Fibroblast of villous mesenchyme (primary cell): ENCODE results near the gene ZNF609. TPM values are rescaled to one million over a fixed set of nuclear protein-coding genes. Genes with fewer than 3 reads are reported as not detected.

Experiments used
- DNase-seq: peaks from one replicate; pipeline ENCODE4 v3.0.0-alpha.2; 2010; ENCODE audit warnings: low read depth
- H3K4me3 ChIP-seq: 2 replicates; pipeline ENCODE4 v1.5.1; 2011; ENCODE audit warnings: low read depth, mild to moderate bottlenecking, low read length
- total RNA-seq: library from RNA; depleted of rRNA; stranded (reverse); fragments of >200 nt; gene quantifications from 2 replicates; pipeline ENCODE4 v1.2.3, GENCODE V29; 2012
- TF ChIP-seq, protein P1 (sequence below): IDR thresholded peaks from 2 replicates; pipeline ENCODE4 v1.5.1; 2012; ENCODE audit warnings: low read depth, mild to moderate bottlenecking, low read length; ENCODE audit not compliant: insufficient read depth

The ZNF609 gene
- total RNA-seq, 1 donor = 22.5 TPM

DNA sequence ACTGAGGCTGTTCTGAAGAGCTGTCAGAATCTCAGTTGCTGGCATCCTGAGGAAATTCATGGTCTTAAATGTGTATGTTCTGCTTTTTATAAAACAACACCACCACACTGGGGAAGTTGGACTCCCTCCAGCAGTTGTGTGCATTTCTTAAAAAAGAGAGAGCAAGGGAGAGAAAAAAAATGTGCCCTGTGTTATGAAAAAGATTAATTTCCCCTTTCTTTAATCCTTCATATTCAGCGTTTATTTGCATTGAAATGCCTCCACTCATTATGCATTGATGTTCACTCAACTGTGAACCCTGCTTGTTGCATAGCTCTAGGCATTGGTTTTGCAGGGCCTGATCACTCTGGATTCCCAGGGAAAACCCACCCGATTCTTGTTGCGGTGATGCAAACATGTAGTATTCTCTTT lies 4.4 kb upstream of the ZNF609 start:
- peak; percentile 53 for DNase-seq
- no peak overlapping the region for H3K4me3 ChIP-seq
- TF ChIP-seq, protein P1, sequence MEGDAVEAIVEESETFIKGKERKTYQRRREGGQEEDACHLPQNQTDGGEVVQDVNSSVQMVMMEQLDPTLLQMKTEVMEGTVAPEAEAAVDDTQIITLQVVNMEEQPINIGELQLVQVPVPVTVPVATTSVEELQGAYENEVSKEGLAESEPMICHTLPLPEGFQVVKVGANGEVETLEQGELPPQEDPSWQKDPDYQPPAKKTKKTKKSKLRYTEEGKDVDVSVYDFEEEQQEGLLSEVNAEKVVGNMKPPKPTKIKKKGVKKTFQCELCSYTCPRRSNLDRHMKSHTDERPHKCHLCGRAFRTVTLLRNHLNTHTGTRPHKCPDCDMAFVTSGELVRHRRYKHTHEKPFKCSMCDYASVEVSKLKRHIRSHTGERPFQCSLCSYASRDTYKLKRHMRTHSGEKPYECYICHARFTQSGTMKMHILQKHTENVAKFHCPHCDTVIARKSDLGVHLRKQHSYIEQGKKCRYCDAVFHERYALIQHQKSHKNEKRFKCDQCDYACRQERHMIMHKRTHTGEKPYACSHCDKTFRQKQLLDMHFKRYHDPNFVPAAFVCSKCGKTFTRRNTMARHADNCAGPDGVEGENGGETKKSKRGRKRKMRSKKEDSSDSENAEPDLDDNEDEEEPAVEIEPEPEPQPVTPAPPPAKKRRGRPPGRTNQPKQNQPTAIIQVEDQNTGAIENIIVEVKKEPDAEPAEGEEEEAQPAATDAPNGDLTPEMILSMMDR = no peak

DNA sequence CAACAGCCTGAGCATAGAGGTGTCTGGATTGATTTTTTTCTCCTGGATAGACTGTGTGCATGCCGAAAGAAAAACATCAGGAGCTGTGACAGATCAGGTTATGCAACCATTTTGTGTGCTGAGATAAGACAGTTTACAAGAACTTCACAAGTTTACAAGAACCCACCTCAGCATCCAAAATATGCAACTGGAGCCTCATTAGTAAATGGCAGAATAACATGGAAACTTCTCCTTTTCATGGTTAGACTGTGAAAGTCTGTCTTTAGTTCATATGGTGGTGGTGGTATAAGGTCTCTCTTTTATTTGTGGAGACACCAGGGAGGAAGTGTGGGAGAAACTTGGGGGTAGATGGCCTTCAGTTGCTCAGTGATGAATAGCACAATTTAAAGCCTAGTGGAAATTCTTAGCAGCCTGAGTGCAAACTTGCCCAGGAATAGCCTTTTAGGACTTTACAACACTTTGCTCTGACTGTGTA lies 3.7 kb upstream of the ZNF609 start:
- no peak overlapping the region for H3K4me3 ChIP-seq
- DNase-seq = peak; percentile 83
- TF ChIP-seq, protein P1 = no peak

DNA sequence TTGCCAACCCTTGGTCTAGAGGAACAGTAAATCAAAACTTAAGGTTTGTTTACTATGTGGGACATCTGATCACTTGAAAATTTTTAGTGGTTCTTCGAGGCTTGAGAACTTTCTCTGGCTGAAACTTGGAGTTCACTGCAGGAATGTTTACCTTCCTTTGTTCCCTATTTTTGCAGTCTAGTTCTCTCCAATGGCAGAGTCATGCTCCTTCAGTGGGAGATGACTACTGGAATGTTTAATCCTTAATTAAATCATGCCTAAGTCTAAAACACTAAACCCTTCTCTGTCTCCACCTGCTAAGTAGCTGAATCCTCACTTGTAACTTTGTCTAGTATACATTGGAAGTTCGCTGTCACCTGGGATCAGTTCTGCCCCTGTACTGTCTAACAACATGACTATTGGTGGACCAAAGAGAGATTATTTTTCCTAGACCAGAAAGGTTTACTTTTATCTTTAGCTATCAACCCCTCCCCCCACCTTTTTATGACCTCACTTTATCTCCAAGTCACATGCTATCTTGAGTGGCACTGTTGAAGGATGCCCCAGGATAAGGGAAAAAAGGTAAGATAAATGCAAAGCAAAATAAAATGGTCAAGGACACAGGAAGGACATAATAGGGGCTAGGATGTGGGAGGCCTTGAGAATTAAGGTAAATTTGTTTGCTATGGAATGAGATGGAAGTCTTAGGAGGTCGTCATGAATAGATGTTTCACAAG lies 1.2 kb upstream of the ZNF609 start:
- TF ChIP-seq, protein P1 = no peak
- H3K4me3 ChIP-seq = no peak overlapping the region
- DNase-seq = no peak

DNA sequence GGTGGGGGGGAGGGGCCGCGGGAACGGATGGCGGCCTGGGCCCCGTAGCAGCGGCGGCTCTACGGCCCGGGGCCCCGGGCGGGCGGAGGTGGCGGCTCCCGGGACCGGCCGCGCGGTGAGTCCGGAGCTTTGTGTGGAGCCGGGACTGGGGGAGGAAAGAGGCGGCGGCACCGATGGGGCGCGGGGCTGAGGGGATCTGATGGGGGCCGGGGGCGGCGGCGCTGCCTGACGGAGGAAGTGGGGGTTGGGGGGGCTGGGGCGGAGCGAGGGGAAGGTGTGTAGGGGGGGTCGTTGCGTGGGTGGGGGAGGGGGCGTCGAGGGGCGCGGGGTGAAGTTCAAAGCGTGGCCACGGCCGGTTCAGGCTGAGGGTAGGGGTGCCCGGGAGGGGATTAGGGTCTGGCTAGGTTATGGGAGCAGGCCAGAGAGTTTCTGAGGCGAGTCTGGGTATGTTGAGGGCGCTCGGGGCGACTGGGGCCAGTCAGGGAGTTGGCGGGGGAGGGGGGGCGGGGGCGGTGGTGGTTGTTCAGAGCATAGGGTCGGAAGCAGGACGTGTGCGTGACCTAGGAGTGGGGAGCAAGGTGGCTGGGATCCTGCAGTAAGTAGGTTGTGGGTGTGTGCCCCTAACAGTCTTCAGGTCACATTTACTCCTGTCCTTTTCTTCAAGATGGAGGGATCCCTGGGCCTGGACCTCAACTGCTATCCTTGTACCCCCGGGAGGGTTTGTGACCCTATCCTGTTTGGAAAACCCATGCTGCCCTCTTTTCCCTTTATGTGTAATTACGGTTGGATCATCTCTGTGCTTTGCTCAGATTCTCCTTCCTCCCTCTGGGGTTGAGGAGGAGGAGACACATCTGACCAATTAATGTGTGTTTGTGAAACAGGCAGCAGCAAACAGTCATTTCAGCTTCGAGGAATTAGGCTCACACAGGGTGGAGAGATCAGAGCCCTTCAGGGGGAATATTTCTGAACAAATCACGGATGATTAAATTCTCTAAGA lies 644 bp downstream of the ZNF609 start:
- TF ChIP-seq, protein P1 = no peak
- DNase-seq = peak; percentile 84
- peak overlapping the region; percentile 70 for H3K4me3 ChIP-seq

DNA sequence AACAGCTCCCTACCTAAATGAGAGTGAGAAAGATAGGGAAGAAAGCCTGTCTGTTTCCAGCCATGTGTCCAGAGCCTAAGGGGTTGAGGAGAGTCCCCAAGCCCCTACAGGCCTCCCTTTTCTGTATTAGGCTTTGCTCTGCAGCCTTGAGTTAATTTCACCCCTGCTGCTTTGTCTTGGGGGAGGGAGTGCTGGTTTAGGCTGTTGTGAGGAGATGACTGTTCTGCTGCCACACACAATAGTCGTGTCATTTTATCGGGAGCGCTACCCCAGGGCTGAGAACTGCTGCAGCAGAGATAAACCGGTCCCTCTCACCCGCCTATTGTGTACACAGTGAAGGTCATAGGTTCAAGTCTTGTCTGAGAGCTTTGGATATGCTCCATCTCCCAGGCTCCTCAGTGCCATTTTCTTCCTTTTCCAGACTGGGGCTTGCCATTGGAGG lies 1.4 kb downstream of the ZNF609 start:
- peak overlapping the region; percentile 70 for H3K4me3 ChIP-seq
- peak; percentile 28 for DNase-seq

DNA sequence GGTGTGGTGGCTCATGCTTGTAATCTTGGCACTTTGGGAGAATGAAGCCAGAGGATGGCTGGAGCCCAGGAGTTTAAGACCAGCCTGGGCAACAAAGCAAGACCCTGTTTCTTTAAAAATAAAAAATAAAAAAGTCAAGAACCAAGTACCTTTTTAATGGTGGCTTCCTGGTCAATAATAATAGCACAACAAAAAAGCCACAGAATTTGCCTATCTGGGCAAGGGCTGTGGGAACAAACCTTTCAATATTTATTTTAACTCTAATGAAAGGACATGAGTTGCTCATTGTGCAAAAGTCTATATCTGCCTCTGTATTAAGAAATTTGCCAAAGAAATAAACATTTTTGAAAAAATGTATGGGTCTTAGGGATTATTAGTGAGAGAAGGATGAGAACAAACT lies 2.1 kb downstream of the ZNF609 start:
- H3K4me3 ChIP-seq = no peak overlapping the region
- no peak for DNase-seq
- TF ChIP-seq, protein P1 = no peak

More for the DNA sequence above, 1.4 kb downstream of the ZNF609 start:
- TF ChIP-seq, protein P1 = no peak
